Measurements from ENCODE around the gene NFKB1.

The NFKB1 gene

DNA sequence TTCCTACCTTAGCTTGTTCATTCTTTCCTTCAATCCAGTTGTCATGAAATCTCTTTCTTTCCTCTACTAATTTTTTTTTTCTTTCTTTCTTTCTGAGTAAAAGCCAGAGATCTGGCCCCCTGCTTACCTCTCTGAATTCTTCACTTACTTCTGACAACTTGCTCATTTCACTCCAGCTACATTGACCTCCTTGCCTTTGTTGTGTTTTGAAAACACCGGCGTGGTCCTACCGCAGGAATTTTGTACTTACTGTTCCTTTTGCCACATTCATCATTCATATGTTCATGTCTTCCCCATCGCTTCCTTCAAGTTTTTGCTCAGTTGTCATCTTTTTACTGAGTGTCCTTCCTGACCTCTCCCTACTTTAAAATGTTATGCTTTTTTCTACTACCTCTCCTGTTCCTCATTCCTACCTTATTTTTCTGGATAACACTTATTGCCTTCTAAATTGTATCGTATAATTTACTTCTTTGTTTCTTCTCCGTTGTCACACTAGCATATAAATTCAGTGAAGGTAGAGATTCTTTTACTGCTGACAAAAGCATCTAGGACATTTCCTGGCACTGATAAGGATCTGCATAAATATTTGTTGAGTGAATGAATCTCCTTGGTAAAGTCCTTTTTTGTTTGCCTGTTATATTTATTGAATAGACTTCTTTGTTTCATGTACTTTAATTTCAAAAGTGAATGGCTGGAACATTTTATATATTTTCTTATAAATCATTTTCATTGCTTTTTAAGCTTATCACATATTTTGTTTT, 74.4 kb downstream of the NFKB1 start:
- FAIRE-seq (no peak), DNase-seq (ENCODE audit: insufficient read length, low spot score) (no peak)
- TF ChIP-seq, protein P1, sequence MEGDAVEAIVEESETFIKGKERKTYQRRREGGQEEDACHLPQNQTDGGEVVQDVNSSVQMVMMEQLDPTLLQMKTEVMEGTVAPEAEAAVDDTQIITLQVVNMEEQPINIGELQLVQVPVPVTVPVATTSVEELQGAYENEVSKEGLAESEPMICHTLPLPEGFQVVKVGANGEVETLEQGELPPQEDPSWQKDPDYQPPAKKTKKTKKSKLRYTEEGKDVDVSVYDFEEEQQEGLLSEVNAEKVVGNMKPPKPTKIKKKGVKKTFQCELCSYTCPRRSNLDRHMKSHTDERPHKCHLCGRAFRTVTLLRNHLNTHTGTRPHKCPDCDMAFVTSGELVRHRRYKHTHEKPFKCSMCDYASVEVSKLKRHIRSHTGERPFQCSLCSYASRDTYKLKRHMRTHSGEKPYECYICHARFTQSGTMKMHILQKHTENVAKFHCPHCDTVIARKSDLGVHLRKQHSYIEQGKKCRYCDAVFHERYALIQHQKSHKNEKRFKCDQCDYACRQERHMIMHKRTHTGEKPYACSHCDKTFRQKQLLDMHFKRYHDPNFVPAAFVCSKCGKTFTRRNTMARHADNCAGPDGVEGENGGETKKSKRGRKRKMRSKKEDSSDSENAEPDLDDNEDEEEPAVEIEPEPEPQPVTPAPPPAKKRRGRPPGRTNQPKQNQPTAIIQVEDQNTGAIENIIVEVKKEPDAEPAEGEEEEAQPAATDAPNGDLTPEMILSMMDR (IDR thresholded peaks at IDR 0.05; ENCODE audit: insufficient read depth, missing control alignments) = no peak

DNA sequence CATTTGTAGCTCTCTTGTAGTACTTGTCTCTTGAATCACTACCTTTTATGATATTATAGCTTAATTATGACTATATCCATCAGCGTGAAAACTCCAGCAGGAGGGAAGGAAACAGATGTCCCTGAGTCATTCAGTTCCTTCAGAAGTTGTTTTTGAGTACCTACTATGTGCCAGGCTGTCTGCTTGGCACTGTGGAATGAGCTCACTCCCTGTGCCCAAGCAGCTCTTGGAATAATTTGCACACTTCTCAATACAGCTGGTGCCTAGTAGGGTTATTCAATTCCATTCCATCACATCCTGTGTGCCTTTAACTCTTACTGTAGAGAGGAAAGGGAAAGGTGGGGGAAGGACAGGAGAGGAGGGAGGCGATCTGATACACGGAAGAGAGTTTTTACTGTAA, 77.1 kb downstream of the NFKB1 start:
- TF ChIP-seq, protein P1 (IDR thresholded peaks at IDR 0.05; ENCODE audit: insufficient read depth, missing control alignments) = no peak
- FAIRE-seq = no peak
- no peak for DNase-seq (ENCODE audit: insufficient read length, low spot score)

DNA sequence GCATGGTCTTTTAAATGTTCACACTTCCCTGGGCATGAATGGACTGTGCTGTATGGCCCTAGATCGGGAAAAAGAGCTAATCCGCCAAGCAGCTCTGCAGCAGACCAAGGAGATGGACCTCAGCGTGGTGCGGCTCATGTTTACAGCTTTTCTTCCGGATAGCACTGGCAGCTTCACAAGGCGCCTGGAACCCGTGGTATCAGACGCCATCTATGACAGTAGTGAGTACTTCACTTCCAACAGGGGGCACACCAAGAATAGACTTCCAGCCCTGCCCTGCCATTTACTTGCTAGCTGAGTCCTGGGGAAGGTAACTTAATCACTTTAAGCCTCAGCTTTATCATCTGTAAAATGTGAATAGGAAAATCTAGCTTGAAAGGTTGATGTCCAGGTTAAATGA, 77.7 kb downstream of the NFKB1 start:
- FAIRE-seq = no peak
- TF ChIP-seq, protein P1 (IDR thresholded peaks at IDR 0.05; ENCODE audit: insufficient read depth, missing control alignments) = no peak
- no peak for DNase-seq (ENCODE audit: insufficient read length, low spot score)

DNA sequence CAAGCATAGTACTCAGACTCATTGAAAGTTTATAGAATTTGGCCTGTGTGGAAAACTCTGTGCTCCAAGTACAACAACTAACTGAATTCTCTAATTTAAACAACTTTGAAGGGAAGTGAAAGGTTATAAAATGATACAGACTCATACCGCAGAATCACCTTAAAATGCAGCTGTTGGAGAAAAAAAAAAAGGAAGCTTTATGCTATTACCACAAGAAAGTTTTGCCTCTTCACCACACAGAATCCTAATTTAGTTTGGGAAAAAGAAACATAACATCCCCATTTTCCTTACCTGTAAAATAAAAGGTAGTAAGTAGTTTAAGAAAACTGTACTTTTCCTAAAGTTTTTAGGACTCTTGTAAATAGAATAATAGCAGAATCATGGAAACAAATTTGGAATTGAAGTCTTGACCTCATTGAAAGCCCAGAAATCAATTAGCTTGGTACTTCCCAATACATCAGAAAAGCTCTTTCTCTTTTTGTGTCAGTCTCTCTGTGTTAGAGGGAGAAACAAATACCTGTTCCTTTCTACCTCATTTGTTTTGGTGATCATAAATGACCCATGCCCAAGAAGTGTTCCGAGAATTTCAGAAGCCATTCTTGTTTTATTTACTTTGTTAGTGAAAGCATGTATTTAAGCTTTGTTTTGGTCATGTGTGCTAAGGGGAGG, 78.8 kb downstream of the NFKB1 start:
- FAIRE-seq (no peak), DNase-seq (ENCODE audit: insufficient read length, low spot score) (no peak)
- TF ChIP-seq, protein P1 (IDR thresholded peaks at IDR 0.05; ENCODE audit: insufficient read depth, missing control alignments) = no peak

GRCh38 chr4:102580463-102580842, 79.3 kb downstream of the NFKB1 start:
- TF ChIP-seq, protein P1 (IDR thresholded peaks at IDR 0.05; ENCODE audit: insufficient read depth, missing control alignments) = no peak
- FAIRE-seq = no peak
- no peak for DNase-seq (ENCODE audit: insufficient read length, low spot score)

DNA sequence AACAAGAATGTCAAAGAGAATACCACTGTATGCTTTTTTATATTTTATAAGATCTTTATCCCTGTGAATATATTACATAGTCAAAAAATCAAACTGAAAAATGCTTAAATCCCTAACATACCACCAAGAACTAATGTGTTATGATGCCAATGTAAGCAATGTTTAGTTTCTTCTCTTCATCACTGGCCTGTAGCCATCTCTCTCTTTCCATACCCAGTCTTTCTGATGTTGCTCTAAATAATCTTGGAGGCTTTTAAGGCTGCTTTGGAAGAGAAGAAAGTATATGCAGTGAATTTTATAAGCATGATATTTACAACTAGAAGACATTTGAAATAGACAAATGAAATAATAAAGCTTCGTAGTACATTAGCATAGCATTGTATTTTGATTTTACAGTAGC, 82.9 kb downstream of the NFKB1 start:
- TF ChIP-seq, protein P1 (IDR thresholded peaks at IDR 0.05; ENCODE audit: insufficient read depth, missing control alignments) = no peak
- no peak for FAIRE-seq

DNA sequence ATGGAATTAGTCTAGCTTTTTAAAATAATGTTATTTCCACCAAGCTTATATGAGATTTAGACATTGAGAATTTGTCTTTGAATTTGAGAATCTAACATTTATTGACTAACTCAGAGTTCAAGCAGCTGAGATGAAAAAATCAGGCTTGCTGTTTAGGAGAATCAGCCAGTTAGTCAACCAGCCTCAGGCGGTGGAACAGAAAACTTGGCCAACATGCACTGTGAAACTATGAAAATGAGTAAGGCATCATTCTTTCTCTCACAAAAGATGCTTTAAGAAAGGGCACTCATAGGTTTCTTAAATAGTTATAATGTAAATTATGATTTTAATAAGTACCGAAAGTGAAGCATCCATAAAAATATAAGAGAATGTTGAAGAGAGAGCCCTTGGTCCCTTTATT, 84.2 kb downstream of the NFKB1 start:
- DNase-seq (ENCODE audit: insufficient read length, low spot score) (no peak), FAIRE-seq (no peak)
- TF ChIP-seq, protein P1 (IDR thresholded peaks at IDR 0.05; ENCODE audit: insufficient read depth, missing control alignments) = no peak

More for the DNA sequence above, 82.9 kb downstream of the NFKB1 start:
- DNase-seq (ENCODE audit: insufficient read length, low spot score) = no peak

Measured in D721Med (cell line).